ENCODE data around the gene MAST4.

The MAST4 gene

GRCh38 chr5:67216564-67216963 lies 620.4 kb downstream of the MAST4 start:
- no peak for DNase-seq (ENCODE audit: low read depth in 2 of 3, low spot score in 1 of 3)

All from stimulated activated CD4-positive, alpha-beta T cell treated with anti-CD3 and anti-CD28 coated beads, Interleukin-12 subunit alpha, Interleukin-12 subunit beta, amount 100 ng/mL, for 48 hours (primary cell).